Epithelial cell of alveolus of lung (primary cell): ENCODE results near the gene MAPT. TPM values are rescaled to one million over a fixed set of nuclear protein-coding genes. Genes with fewer than 3 reads are reported as not detected.

Source experiments
- total RNA-seq: library from RNA; depleted of rRNA; stranded (reverse); fragments of >200 nt; gene quantifications from 2 replicates; pipeline ENCODE4 v1.2.1, GENCODE V29; 2015

The MAPT gene
- total RNA-seq = 0.52 and 0.56 TPM in 2 replicates

GRCh38 chr17:45894022-45894784 is at the start of gene MAPT:
MAPT (plus strand) TSS chr17:45894554; CDS start chr17:45962338, 67,784 bp downstream.

GRCh38 chr17:45844695-45845375 is 49.5 kb upstream of the MAPT start, which contains the start of gene SPPL2C:
SPPL2C (plus strand) TSS chr17:45844881; CDS start chr17:45844907, 26 bp downstream.

GRCh38 chr17:45998987-45999899 is 104.9 kb downstream of the MAPT start, which contains the start of gene STH:
STH (plus strand) TSS chr17:45999250; CDS start chr17:45999280, 30 bp downstream.

Other genes with a start within 250 kb of the MAPT start
- under 0.01 TPM in 1 of 2 replicates, not detected in the other for gene CRHR1, start 110.2 kb upstream of the MAPT start, total RNA-seq
- gene SPPL2C, start 49.7 kb upstream of the MAPT start, total RNA-seq = not detected in 2 replicates
- not detected in 2 replicates for gene STH, start 104.7 kb downstream of the MAPT start, total RNA-seq